ENCODE data around the gene LMBR1.
"Not testable (repeated sequence)": the region's sequence is repeated elsewhere in the genome, so short reads cannot be mapped to it uniquely, and the experiment has no call there.

LMBR1 gene

GRCh38 chr7:156903232-156903909 is 10.4 kb upstream of the LMBR1 start:
- DNase-seq = no peak

- not testable (repeated sequence) for DNase-seq
Measured at GRCh38 chr7:156900093-156900492, 7.1 kb upstream of the LMBR1 start.

DNA sequence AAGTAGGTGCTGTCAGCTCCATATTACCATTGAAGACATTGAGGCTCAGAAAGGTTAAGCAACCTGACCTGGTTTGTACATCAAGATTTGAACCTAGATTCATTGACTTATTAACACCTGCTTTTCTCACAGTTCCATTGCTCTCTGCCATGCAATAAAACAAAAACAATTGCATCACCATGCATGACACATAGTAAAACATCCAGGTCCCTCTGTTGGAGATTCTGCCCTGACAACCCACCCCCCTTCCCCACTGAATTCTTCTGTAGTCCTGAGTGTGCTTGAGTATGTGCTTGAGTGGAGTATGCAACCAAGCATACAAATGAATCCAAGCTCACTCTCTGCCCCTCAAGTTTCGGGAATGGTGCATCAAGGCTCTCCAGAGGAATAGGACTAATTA is 6.0 kb upstream of the LMBR1 start:
- DNase-seq = no peak

DNA sequence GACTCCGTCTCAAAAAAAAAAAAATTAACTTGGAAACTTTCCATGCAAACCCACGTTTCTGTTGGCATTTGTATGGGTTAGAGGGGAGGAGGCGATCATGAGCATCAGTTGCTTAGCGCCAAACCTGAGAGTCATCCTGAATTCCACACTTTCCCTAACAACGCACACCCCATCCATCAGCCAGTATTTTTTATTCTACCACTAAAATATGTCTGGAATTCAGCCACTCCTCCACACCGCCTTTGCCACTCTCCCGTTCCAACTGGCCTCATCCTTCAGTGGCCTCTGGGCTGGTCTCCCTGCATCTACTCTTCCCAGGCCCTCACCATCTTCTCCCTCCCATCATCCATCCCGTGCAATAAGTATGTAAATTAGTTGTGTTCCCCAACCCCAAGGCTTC is 4.7 kb upstream of the LMBR1 start:
- DNase-seq = no peak

- DNase-seq = no peak
Measured at GRCh38 chr7:156896388-156897022, 3.5 kb upstream of the LMBR1 start.

GRCh38 chr7:156895024-156895780 is 2.2 kb upstream of the LMBR1 start:
- peak; percentile 40 for DNase-seq

DNA sequence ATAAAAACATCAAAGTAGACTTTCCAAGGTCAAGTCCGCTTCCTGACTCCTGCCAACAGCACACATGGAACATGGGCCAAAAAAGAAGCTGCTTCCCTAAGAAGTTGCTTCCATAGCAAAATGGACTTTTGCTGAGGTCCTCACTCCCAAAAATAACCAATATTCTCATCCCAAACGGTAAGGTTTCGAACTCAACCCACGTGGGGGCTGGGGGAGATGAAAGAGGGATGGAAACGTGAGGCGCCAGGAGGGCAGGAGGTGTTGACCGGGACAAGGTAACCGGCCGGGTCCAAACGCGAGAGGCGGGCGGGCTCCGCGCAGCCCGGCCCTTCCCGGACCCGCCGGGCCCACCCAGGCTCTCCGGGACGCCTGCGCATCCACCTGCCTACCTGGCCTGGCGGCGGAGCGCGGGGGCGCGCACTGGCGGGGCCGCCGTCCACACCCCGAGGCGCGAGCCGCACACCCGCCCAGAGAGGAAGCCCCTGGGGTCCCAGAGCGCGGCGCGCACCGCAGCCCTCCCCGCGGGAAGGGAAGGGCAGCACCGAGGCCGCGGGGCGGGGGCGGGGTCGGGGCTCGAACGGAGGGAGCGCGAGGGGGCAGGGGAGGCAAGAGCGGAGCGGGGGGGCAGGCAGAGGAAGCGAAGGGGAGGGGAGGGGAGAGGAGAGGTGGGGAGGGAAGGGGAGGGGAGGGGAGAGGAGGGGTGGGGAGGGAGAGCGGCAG is 742 bp downstream of the LMBR1 start:
- no peak for DNase-seq

GRCh38 chr7:156889746-156890145 is 3.2 kb downstream of the LMBR1 start:
- DNase-seq = no peak

DNA sequence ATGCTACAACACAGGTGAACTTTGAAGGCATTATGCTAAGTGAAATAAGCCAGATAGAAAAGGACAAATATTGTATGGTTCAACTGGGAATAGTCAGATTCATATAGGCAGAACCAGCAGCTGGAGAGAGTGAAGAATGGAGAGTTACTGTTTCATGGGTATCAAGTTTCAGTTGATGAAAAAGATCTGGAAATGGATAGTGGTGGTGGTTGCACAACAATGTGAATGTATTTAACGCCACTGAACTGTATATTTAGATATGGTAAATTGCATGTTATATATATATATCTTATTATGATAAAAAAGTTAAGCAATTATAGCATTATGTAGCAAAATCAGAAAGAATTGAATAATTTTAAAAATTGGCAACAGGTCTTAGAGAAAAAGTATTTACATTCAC is 3.9 kb downstream of the LMBR1 start:
- no peak for DNase-seq

GRCh38 chr7:156886020-156886795 is 6.8 kb downstream of the LMBR1 start:
- no peak for DNase-seq

DNA sequence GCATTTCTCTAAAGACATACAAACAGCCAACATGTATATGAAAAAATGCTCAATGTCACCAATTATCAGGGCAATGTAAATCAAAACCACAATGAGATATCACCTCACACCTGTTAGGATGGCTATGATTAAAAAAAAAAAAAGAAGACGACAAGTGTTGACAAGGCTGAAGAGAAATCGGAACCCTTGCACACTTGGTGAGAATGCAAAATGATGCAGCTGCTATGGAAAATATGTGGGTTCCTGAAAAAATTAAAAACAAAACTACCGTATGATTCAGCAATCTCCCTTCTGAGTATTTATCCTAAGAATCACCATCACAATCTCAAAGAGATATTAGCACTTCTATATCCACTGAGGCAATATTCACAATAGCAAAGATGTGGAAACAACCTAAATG is 11.3 kb downstream of the LMBR1 start:
- no peak for DNase-seq

- no peak for DNase-seq
Measured at GRCh38 chr7:156875766-156876165, 17.2 kb downstream of the LMBR1 start.

- DNase-seq = not testable (repeated sequence)
Measured at GRCh38 chr7:156868363-156868762, 24.6 kb downstream of the LMBR1 start.

- no peak for DNase-seq
Measured at GRCh38 chr7:156865493-156865892, 27.5 kb downstream of the LMBR1 start.

DNA sequence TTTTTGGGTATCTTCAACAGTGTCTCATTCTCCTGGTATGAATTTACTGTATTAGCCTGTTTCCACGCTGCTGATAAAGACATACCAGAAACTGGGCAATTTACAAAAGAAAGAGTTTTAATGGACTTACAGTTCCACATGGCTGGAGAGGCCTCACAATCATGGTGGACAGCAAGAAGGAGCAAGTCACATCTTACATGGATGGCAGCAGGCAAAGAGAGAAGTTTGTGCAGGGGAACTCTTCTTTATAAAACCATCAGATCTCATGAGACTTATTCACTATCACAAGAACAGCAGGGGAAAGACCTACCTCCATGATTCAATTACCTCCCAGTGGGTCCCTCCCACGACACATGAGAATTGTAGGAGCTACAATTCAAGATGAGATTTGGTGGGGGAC is 31.0 kb downstream of the LMBR1 start:
- DNase-seq = not testable (repeated sequence)

DNA sequence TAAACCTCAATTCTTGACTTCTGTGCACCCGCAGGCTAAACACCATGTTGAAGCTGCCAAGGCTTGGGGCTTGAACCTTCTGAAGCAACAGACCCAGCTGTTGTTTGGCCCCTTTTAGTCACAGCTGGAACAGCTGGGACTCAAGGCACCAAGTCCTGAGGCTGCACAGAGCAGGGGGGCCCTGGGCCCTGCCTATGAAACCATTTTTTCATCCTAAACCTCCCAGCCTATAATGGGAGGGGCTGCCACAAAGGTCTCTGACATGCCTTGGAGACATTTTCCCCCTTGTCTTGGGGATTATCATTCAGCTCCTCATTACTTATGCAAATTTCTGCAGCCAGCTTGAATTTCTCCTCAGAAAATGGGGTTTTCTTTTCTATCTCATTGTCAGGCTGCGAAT is 31.8 kb downstream of the LMBR1 start:
- no peak for DNase-seq

DNA sequence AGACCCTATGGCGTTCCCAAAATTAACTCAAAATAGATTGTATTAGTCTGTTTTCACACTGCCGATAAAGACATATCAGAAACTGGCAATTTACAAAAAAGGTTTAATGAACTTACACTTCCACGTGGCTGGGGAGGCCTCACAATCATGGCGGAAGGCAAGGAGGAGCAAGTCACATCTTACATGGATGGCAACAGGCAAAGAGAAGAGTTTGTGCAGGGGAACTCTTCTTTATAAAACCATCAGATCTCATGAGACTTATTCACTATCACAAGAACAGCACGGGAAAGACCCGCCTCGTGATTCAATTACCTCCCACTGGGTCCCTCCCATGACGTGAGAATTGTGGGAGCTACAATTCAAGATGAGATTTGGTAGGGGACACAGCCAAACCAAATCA is 32.9 kb downstream of the LMBR1 start:
- not testable (repeated sequence) for DNase-seq

DNA sequence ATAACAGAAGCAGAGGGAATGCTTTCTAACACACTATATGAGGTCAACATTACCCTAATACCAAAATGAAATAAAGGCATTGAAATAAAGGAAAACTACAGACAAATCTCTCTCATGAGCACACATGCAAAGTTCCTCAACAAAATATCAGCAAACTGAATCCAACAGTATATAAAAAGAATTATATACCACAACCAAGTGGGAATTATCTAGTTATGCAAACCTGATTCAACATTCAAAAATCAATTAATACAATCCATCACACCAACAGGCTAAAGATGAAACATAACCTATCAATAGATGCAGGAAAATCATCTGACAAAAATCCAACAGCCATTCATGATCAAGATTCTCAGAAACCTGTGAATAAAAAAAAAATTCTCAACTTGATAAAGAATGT is 34.5 kb downstream of the LMBR1 start:
- no peak for DNase-seq

DNA sequence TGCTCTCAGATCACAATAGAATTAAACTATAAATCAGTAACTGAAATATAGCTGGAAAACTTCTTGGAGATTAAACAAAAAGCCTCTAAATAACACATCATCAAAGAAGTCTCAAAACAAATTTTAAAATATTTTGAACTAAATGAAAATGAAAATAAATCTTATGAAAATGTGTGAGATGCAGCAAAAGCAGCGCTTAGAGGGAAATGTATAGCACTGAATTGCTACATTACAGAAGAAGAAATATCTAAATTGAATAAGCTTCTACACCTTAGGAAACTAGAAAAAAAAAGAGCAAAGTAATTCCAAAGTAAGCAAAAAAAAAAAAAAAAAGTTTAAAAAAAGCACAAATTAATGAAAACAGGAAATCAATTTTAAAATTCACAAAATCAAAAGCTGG is 35.2 kb downstream of the LMBR1 start:
- DNase-seq = no peak

DNA sequence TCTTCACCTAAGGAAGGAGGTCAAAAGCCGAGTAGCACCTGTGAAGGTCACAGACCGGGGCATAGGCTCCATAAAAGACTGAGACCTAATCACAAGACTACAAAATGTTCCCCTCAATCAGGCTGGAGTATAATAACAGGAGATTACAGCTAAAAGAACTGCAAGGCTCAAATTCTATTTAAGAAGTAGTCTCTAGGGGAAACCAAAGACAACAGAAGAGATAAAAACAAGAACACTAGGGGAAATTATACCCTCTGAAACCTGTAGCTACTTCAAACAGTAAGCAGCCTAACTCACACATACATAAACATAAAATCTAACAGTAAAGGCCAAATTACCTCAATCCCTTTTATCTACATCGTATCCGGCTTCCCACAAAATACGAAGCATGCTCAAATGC is 38.3 kb downstream of the LMBR1 start:
- DNase-seq = no peak

GRCh38 chr7:156848979-156849378 is 44.0 kb downstream of the LMBR1 start:
- DNase-seq = no peak

GRCh38 chr7:156845379-156846101 is 47.4 kb downstream of the LMBR1 start:
- DNase-seq = no peak

Measured in SIG-M5 (cell line).